ENCODE data around the gene OSM.

OSM gene

GRCh38 chr22:30233582-30233981 is 33.1 kb downstream of the OSM start:
- H3K27ac ChIP-seq = no peak overlapping the region
- no peak for DNase-seq (ENCODE audit: low read depth, low spot score)

GRCh38 chr22:30232716-30233218 is 33.9 kb downstream of the OSM start:
- no peak overlapping the region for H3K27ac ChIP-seq
- no peak for DNase-seq (ENCODE audit: low read depth, low spot score)

DNA sequence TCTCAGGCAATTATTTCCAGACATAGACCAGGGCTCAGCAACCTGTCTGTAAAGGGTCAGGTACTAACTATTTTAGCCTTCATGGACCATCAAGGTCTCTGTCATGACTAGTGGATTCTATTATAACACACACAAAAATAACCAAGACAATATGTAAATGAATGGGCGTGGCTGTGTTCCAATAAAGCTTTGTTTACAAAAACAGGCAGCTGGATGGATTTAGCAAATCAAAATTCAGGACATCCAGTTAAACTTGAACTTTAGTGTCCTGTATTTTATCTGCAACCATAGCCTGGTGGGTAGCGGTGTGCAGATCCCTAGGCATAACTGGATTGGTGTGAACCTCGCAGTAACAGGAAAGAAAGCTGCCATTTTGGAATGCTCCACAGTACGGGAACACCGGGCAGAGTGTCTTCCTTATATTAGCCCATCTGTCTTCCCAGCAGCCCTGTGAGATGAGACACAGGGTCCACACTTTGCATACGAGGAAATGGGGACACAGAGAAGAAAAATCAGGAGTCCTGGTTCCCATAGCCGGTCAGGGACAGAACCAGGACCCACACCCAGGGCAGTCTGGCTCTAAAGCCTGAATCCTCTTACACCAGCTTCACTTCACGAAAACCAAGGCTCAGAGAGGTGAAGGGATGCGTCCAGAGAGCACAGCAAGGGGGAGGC is 35.7 kb downstream of the OSM start:
- no peak overlapping the region for H3K27ac ChIP-seq
- no peak for DNase-seq (ENCODE audit: low read depth, low spot score)

DNA sequence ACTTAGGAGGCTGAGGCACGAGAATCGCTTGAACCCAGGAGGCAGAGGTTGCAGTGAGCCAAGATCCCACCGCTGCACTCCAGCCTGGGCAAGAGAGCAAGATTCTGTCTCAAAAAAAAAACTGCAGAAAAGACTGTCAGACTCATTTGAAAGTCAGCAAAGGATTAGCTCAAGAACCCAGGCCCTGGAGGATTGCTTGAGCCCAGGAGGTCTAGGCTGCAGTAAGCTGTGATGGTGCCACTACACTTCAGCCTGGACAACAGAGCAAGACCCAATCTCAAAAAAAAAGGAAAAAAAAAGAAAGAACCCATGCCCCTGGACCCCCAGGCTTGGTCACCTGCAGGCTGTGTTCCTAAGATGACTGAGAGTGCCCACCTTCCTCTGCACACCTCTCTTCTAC is 36.3 kb downstream of the OSM start:
- DNase-seq (ENCODE audit: low read depth, low spot score) = no peak
- no peak overlapping the region for H3K27ac ChIP-seq

DNA sequence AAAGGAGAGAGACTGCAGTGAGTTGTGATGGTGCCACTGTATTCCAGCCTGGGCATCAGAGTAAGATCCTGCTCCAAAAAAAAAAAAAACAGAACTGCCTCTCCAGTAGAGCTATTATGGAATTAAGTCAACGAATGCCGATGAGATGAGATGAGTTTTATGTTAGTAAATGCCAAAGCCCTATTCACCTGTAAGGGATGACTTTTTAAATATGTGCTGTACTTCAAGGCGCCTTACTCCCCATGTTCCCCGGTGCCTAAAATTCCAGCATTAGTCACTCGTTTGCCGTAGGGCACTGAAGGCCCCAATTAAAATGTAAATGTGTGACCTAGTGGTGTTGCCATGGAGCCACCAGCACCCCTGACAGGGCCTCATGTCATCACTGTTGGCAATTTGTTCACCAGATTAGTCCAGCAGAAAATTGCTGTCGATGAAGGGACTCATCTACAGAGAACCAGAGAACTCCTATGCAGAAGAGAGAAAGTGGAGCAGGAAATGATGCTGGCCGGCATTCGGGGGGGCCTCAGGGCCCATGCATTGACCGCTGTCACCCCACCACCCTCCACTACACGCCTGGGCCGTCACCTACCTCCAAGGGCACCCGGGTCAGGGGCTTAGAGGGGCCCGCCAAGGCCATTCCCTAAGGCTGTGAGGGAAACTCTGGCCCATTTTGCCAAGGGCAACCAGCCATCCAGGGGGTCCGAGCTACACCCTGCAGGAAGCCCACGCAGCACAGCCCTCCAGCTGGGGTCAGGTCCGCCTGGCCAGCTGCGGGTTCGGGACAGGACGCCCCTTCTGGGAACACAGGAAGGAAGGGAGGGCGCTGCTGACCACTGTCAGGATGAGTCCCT is 37.9 kb downstream of the OSM start:
- H3K27ac ChIP-seq = peak overlapping the region; percentile 37
- peak; percentile 59 for DNase-seq (ENCODE audit: low read depth, low spot score)

DNA sequence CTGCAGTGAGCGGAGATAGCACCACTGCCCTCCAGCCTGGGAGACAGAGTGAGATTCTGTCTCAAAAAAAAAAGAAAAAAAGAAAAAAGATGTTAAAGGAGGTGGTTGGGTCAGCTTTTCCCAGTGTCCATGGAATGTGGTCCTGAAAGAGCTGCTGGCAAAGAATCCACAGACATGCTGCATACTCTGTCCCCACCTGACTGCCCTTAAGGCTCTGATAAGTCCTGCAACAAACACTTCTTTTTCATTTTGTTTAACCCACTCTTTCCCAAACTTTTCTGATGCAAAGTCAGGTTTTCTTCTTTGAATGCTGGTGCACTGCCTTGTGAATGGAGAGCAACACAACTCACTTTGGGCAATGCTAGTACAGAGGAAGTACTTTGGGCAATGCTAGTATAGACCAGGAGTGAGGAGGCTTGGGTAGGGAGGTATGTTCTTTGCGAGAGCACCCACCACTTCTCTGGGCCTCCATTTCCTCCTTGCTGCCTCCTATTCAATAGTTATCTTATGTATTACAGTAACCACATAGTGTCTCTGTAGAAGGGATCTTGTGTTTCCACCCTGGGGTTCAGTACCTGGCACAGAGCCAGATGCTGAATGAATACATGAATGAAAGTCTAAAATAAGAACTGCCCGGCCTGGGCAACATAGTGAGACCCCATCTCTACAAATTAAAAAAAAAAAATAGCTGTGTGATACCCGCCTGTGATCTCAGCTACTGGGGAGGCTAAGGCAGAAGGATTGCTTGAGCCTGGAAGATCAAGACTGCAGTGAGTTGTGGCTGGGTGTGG is 39.0 kb downstream of the OSM start:
- DNase-seq (ENCODE audit: low read depth, low spot score) = no peak
- H3K27ac ChIP-seq = peak overlapping the region; percentile 37

DNA sequence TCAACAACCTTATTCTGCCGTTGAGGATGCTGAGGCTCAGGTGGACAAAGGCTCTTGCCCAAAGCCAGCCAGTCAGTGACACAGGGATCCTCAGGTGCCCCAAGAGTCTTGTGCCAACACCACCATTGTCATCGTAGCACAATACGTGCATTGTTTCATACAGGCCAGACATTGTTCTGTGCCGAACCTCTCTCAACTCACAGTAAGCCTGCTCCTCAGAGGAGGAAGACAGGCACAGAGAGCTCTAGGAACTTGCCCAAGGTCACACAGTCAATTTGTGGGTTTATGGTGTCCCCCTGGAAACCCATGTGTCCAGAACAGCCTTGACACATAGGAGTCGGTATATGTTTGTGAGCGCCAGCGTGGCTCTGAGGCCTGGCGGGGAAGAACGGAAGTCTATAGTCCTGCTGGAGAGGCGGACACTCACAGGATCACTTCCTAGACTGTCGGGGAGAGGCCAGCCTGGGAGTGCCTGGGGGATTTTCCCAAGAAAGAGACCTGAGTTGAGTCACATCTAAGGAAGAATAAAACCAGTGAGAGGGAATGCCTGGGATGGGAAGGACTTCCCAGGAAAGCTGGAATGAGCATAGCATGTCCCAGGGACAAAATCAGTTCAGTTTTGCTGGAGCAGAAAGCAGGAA is 40.3 kb downstream of the OSM start:
- no peak overlapping the region for H3K27ac ChIP-seq
- no peak for DNase-seq (ENCODE audit: low read depth, low spot score)

DNA sequence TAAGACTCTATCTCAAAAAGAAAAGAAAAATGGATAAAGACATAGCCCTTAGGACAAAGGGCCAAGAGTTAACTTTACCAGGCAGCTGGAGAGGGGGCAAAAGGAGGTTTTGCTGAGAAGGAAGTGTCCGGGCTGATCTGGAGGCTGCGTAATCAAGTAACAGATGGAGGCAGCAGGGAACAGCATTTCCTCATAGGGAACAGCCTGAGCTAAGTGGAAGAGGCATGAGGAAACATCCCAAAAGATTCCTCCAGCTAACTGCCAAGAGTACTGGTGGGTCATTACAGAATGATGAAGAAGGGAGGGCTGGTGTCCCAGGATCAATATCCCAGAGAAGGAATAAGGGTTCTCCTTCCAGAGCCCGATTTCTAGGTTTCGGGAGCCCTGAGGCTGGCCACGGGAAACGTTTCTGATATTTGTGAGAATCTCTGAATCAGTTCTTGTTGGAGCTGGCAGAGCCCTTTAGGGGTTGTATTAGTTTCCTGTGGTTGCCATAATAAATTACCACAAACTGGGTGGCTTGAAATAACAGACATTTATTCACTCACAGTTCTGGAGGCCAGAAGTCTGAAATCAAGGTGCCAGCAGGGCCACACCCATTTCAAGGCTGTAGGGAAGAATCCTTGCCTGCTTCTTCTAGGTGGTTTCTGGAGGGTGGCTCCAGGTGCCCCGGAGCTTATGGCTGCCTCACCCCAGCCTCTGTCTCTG is 41.3 kb downstream of the OSM start:
- no peak overlapping the region for H3K27ac ChIP-seq
- no peak for DNase-seq (ENCODE audit: low read depth, low spot score)

GRCh38 chr22:30224161-30224857 is 42.3 kb downstream of the OSM start:
- H3K27ac ChIP-seq = peak overlapping the region; percentile 18
- no peak for DNase-seq (ENCODE audit: low read depth, low spot score)

DNA sequence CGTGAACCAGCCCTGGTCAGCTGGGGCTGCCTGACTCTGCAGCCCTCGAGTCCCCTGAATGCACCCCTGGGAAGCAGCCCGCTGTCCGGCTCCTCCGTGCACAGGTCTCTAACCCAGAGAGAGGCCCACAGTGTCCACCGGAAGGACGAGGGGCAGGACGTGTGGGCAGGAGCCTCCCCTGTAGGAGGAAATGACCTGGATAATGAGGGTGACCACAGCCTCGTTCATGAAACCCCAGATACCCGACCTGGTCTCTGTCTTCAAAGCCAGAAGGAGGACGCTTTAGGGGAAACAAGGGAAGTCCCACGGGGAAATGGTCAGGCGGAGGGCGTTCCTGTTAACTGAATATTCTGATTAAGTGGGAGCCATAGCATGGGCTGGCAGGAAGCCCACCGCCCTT is 43.3 kb downstream of the OSM start:
- no peak for DNase-seq (ENCODE audit: low read depth, low spot score)
- H3K27ac ChIP-seq = no peak overlapping the region

DNA sequence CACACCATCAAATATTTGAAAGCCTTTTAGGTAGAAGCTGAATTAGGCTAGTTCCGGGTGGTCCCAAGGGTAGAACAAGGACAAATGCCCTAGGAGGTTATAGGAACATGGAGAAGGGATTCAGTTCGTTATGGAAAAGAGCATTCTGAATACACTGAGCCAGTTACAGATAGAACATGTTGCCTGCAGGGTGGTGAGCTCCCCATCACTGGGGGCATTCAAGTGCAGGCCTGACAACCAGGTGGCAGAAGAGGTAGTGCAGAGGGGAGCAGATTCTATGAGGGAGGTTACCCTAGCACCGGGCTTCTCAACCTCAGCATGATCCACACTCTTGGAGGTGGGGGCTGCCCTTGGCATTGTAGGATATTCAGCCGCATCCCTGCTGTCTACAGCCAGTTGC is 44.3 kb downstream of the OSM start:
- no peak for DNase-seq (ENCODE audit: low read depth, low spot score)
- no peak overlapping the region for H3K27ac ChIP-seq

- H3K27ac ChIP-seq = no peak overlapping the region
- no peak for DNase-seq (ENCODE audit: low read depth, low spot score)
These were observed 45.3 kb downstream of the OSM start for GRCh38 chr22:30221121-30221992.

- DNase-seq (ENCODE audit: low read depth, low spot score) = no peak
- H3K27ac ChIP-seq = no peak overlapping the region
These were observed 46.2 kb downstream of the OSM start for GRCh38 chr22:30220338-30221012.

- no peak for DNase-seq (ENCODE audit: low read depth, low spot score)
- no peak overlapping the region for H3K27ac ChIP-seq
These were observed 46.9 kb downstream of the OSM start for GRCh38 chr22:30219668-30220278.

- H3K27ac ChIP-seq = no peak overlapping the region
- DNase-seq (ENCODE audit: low read depth, low spot score) = no peak
These were observed 47.5 kb downstream of the OSM start for GRCh38 chr22:30219049-30219654.

DNA sequence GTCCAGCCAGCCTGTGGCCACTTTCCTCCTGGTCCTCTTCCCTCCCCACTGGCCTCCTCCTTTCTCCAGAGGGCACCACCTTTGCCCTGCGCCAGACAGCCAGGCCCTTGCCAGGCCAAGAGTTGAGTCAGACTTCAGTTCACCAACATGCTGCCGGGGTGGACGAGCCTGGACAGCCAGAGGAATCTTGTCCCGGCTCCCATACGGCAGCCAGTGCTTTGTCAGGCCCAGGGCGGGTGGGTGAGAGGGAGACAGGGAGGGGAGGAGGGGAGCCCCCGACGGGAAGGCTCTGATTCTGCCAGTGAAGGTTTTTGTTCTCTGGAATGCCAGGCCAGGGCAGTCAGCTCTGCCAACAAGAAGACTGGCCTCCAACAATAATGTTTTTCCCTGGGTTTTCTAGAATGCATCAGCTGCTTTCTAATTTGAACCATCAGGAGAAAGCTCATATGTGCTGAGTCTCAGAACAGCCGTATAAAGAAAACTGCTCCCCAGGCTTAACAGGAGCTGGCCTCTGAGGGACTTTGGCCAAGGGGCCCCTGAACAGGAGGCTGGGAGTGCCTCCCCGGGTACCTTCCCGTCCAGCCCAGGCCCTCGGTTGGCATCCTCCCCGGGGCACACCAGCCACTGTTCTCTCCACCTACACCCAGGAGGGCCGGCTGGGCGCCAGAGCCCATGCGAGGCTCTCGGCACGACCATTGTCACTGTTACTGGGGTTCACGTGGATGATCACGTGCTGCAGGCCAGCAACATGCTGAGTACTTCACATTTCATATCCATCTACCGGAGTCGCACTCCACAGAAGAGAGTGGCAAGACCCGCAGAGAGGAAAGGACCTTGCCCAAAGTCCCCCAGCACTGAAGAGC is 48.7 kb downstream of the OSM start:
- no peak for DNase-seq (ENCODE audit: low read depth, low spot score)
- no peak overlapping the region for H3K27ac ChIP-seq
